NCI-H2171 (cell line): ENCODE results near the gene HSPA2.

Experiments used
- DNase-seq: peaks from one replicate; lab custom pipeline; 2025; lab: John Stamatoyannopoulos, UW

HSPA2 gene

DNA sequence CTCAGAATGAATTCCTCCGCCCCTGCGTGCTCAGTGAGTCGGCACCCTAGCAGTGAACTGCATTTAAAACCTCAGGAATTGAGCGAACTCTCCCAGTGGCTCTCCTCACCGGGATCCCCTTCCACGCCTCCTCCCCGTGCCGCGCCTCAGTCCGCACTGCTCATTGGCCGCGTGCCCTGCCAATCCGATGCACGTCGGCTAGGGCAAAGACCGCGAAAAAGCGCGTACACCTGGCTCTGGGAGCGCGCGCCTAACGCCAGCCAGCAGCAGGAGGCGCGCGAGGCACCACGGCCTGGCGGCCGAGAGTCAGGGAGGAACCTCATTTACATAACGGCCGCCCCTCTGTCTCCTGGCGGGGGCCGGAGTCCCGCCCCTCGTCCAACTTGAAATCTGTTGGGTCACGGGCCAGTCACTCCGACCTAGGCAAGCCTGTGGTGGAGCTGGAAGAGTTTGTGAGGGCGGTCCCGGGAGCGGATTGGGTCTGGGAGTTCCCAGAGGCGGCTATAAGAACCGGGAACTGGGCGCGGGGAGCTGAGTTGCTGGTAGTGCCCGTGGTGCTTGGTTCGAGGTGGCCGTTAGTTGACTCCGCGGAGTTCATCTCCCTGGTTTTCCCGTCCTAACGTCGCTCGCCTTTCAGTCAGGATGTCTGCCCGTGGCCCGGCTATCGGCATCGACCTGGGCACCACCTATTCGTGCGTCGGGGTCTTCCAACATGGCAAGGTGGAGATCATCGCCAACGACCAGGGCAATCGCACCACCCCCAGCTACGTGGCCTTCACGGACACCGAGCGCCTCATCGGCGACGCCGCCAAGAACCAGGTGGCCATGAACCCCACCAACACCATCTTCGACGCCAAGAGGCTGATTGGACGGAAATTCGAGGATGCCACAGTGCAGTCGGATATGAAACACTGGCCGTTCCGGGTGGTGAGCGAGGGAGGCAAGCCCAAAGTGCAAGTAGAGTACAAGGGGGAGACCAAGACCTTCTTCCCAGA, at the start of gene HSPA2:
TSS of gene HSPA2 (plus strand) at position 534 of the 995 bp plus-strand sequence. CDS start at position 643, 109 bp downstream.
- DNase-seq: peak; percentile 86

DNA sequence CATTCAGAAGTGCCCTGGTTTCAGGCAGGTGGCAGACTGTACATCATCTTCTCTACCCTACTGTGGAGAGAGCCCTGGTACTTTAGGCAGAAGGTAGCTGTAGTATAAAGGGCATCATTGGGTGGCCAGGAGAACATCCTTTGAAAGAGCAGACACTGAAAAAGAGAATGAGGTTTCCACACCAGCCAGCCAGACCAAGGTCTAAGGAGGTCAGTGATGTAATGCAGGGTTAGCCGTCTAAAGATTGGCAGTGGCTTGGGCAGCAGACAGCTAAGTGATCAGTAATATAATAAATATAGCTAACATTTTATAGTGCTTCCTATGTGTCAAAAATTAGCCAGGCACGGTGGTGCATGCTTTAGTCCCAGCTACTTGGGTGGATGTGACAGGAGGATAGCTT, 48.9 kb upstream of the HSPA2 start:
- DNase-seq: no peak

DNA sequence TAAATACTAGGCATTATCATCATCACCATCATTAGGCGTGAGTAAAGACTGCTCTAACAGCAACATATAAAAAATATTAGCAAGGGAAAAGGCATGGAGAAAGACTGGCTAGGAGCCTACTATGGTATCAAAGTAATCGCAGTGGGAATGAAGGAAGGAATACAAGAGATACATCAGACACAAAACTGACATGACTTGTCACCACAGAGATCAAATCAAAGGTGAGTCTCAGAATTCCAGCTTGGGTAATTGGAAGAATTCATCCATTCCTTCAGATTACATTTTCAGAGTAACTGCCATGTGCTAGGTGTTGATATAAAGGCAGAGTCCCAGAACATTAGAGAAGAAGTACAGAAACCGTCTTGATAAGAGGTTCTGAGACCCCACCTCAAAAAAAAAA, 47.1 kb upstream of the HSPA2 start:
- no peak for DNase-seq

DNA sequence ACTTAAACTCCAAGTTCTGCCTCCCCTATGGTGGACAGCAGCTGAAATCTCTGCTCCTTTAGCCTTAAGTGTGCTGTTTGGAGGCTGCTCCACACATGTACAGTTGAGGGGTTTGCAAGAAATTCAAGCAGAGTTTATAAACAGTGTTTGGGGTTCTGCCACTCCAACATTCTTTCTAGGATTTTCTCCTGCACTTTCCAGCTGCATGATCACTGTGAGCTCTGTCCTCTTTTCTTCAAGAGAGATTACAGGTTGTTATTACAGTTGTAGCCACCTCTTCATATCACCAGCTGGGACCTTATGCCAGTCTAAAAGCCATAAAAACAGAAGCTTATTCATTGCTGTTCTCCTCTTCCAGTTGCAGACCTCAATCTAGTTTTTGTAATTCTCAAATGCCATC, 45.3 kb upstream of the HSPA2 start:
- no peak for DNase-seq

DNA sequence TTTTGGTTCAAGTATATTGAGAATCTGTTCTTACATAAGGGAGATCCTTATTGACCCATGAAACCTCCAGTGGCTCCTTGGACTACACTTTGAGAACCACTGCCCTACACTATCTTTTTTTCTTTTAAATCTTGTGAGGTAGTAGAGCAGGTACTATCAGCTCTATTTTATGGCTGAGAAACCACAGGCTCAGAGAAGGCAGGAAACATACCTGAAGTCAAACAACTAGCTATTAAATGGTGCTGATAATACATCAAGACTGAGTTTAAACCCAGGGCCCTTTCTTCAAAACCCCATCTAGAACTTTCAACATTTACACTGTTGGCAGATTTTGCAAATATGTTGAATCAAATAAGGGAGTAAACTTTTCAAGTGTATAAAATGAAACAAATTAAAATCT, 43.8 kb upstream of the HSPA2 start:
- DNase-seq: no peak

DNA sequence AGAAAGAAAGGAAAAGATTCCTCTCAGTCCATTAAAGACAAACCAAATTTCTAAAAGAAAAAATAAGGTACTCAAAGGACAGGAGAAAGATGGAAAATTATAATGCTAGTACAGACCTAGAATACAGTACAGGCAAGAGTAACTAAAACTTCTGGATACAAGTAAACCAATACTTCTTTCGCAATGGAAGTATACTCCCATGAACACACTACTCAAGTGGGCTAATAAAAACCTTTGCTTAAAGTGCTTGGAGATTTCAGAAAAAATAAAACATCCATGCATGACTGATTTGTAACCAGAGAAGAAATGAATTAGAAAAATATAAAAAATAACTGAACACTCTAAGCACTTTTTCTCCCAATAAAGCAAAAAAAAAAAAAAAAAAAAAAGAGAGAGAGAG, 40.5 kb upstream of the HSPA2 start:
- no peak for DNase-seq

DNA sequence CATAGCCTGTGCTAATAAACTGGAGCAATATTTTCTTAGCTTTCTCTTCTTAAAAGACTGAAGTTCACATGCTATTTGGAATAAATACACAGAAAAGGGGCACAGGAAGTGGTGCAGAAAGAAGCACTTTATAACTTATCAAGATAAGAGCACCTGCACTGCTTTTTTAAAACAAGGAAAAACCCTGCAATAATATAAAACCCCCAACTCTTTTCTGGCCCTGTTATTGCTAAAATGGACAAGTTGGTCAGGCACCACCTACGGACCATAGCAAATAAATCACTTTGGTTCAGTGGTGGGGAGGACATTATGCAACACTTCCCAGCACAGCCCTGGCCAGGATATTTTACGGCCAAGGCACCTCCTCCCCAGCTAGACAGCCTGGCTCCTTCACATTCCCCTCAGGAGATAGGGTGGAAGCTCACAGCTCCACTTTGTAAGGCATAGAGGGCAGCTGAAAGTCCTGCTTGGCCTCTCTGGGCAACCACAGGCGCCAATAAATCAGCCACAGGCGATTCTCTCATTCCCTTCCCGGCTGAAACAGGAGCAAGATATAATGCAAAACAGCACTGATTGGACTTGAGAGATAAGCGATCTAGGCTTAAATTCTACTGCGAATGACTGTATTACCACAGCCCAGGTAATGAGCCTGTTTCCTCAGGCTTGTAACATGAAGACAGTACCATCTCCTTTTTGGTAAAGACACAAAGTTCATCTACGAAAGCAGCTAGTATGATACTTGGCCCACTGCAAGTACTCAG, 39.0 kb upstream of the HSPA2 start:
- DNase-seq: no peak

DNA sequence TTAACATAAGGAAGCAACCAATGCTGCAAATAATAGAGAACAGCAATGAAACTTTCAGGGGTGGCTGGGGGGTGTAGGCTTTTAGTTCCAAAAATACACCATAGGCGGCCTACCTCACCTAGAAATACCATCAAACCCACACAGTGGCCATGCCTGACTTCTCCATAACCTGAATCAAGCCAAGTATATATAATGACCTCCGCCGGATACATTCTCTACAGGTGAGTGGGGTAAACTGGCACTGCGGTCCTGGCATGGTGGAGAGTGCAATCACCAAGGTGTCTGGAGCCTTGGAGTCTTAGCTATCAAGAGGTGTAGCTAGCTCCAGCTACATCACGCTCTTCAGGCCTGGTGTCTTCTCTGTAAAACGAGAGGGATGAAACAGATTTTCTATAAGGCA, 38.1 kb upstream of the HSPA2 start:
- no peak for DNase-seq

DNA sequence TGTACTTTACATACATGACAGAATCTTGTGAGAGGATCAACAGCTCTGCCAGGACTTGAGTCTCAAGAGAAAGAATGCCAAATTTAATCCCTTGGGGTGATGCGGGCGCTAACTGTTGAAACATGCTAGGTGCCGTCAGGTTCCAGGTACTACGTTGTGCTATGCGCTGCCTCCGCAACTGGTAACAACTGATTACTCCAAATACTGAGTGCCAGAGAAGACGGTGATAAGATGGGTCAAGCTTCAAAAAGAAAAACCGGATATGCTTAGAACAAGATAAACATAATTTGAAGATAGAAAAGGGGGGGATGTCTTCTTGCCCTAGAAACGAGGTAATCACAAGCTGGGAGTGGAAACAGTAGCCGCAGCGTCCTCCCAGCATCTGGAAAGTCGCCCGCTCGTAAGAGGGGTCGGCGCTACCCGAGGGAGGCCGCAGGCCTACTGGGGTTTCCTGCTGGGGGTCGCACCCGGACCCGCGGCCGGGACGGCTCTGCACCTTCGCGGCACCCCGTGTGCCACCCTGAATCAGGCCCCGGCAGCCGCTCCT, 37.6 kb upstream of the HSPA2 start:
- DNase-seq: peak; percentile 28

DNA sequence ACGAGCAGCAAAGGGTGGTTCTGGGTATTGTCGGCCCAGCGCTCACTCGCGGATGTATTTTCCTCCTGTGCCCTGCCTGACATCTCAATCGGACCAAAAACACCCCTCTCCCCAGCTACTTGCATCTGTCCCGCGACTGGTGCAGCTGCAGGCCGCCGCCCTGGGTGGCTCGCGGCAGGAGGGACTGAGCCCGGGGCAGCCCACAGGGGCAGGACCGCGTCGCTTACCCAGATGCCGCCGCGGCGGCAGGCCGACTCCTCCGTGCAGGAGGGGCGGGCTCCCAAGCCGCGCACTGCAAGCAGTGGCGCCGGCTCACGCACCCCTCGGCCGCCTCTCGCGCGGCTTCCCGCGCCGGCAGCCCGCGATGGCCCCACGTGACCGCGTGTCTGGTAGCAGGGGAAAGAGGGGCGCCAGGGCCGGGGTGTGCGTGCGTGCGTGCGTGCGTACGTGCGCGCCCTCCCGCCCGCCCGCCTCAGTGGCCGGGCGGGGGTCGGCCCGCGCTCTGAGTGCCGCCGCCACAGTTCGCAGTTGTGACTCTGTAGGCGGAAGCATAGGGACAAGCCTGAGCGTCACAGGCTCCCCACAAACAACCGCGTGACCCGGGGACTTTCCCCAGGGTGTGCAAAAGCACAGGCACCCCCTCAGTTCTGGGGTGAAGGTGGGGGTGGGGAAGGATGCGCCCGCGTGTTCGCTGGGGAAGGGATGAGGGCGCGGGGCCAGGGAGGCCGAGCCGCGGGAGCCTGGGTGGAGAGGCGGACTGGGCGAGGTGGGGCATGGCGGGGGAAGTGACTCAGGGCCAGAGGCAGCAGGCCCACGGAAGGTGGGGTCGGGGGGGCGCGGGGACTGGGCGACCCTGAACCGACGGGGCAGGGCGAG, 36.9 kb upstream of the HSPA2 start, which contains the start of gene ZBTB25:
TSS of gene ZBTB25 (minus strand) at position 405 of the 876 bp plus-strand sequence. CDS start 13,305 bp downstream, outside the sequence.
- DNase-seq: peak; percentile 95

DNA sequence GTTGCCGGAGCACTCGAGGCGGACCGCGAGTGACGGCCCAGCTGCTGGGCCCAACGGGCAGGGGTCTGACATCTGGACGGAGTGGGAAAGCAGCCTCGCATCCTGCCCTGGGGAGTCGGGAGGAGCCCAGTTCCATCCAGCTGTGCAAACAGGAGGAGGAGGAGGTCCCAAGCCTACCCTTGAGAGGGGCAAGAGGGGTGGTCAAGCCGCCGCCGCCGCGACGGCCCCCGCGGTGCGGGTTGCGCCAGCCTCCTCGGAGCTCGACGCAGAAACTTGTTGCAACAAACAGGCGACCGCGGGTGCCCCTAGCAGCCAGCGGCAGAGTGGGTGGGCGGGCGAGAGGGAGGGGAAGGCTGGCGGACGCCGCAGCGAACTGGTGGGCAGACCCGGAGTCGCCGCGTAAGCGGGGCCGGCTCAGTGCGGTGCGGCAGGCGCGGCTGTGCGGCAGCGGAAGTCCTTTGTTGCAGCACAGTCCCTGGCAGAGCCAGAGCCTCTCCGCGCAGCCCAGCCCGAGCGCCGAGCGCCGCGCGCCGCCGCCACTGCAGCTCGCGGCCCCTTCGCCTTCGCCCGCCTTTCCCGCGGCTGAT, 36.1 kb upstream of the HSPA2 start, which contains the start of gene ZBTB1:
TSS of gene ZBTB1 (plus strand) at position 461 of the 587 bp plus-strand sequence. CDS start 16,735 bp downstream, outside the sequence.
- DNase-seq: peak; percentile 79

DNA sequence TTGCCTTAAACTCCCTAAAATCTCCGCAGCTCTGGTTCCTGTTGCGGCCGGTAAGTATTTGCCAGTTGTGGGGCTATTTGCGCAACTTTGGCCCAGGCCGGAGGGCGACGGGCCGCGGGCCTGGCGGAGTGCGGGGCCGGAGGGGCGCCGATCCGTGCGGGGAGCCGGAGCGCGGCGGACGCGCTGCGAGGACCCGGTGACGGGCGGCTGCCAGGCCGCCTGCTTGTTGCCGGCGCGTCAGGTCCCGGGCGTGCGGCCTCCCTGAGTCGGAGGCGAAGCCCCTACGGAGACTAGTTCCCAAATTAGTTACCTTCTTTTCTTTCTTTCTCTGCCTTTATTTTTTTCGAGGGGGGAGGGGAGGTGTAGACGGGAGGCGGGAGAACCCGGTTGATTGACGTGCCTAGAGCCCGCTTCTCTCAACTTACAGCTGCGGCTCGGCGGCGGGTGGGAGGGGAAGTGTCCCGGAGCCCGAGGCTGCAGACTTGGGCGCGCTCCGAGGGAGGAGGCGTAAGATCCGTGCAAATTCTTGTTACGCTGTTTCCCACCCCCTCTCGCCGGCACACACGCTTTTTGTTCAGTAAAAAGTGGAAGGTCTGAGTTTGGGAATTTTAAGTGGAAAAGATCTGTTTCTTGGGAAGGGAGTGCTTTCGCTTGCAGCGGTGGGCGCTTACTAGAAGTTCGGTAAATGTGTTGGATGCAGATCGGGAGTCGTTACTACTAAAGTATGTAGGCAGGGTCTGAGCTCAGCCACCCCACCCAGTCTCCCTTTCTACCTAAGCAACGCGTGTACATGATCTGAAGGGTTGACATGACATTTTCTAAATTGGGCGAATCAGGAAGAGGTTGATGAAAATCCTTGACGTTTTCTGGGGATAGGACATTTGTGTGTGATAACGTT, 35.4 kb upstream of the HSPA2 start:
- peak; percentile 94 for DNase-seq

DNA sequence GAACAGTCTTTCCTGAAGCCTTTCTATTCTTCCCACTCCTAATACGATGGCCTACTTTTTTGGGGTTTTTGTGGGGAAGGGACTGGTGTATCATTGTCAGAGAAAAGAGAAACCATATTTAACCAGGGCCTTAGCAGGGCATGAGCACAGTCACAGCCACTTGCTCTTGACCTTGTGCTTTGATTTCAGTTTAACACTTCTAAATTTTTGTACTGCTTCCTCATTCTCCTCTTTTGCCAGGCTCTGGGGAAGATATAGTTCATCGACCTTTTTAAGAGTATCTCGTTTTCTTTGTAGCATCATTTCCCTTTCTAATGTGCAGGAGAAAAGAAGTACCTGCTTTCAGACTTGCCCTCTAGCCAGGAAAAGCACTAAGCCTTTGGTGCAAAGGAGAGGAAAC, 33.8 kb upstream of the HSPA2 start:
- no peak for DNase-seq

DNA sequence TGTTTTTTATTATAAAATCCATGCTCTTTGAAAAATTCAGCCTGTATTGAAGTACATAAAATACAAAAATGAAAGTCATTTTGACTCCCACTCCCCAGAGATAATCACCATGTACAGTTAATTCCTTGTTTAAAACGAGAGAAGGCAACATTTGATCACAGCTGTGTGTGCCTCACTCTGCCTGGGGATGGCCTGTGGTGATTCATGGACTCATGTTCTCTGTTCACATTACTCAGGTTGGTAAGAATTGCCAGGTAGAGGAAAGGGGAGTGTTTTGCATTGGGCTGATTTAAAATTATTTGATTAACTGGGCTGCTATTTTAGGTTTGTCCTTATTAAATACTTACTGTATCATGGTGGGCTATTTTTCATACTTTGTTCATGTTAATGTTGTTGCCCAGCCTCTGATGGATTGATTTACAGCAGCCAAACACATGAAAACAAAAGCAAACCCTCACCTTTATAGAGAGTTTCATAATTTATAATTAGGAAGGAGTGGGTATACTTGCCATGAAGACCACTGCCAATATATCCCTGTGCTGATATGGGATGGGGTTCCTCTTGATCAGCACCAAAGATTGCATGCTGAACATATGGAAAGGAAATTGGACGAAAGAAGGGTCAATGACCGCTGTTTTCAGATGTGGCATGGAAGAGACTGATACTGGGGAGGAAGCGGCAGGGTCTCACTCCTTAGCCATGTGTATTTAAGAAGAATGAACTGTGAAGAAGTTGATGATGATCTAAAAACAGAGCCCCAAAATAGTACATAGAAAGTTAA, 33.0 kb upstream of the HSPA2 start:
- DNase-seq: no peak

DNA sequence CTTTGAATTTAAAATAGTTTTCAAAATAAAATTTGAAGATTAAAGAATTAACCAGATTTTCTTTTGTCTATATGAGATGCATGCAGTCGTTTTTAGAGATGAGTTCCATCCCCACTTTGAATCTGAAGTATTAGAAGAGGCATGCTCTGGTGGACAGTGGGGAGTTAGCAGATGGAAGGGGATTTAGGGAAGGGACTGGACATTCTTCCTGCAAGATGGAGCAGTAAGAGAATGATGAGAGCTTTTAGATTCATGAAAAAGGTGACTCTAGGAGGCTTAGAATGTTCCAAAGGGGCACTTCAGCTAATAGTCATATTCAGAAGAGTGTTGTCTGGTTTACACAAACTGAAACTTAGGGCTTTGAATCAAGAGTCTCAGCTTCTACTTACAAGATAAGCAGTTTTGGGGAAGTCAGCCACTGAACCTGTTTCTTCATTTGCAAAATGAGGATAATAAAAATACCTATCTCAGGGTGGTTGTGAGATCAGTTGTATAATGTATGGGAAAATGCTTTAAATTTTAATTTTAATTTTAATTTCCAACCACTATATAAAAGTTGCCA, 32.2 kb upstream of the HSPA2 start:
- DNase-seq: no peak

DNA sequence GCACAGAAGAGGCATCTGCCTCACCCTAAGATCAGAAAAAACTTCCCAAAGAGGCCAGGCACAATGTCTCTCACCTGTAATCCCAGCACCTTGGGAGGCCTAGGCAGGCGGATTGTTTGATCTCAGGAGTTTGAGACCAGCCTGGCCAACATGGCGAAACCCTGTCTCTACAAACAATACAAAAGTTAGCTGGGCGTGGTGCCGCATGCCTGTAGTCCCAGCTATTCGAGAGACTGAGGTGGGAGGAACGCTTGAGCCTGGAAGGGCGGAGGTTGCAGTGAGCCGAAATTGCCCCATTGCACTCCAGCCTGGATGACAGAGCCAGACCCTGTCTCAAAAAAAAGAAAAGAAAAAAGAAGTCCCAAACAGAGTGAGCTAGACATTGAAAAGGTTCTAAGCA, 31.5 kb upstream of the HSPA2 start:
- no peak for DNase-seq

DNA sequence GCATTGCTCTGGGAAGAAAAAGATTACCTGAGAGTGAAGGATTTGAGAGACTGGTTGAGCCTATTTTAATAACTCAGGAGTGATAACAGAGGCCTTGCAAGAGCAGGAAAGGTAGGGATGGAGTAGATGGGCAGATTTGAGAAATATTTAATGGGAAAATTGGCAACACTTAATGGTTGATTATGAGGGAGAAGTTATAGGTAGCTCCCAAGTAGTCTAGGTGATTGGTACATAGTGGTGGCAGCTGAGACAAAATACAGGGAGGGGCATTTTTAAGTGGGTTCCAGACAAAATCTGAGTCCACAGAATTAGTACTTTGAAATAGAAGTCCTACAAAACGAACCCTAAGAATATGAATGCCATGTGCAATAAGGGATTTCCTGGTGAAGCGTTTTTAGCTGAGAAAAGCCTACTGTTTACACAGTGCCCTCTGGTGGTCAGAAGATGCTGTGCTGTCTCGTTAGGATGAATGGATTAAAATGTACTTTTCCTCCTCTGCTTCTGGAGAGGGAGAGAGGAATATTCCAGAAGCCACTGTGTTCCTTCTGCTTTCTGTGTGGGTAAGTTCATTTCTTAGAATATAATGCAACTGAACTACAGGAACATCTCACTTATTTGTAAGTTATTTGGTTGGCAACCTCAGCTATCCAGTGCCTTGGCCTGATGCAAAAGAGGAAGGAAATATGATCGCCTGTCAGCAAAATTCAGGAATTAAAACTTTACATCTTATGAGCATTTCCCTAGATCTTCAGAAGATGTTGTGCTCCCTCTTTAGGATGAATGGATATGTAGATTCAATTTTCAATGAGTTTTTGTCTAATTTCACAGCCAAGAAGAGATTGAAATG, 29.5 kb upstream of the HSPA2 start:
- peak; percentile 56 for DNase-seq

DNA sequence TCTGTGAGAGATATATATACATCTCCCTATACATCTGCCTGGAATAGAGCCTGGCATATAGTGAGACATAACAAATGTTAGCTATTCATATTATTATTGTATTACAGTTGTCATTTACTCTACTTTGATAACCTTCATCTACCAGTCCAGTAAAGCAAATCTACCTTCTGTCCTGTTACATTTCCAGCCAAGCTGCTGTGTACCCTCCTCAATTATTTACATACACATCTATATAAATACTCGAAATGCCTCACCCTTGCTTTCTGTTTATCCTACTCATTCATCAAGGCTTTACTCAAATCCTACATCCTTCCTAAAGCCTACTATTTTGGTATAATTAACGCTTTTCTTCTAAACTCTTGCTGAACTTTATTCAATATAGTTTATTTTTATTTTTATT, 27.3 kb upstream of the HSPA2 start:
- no peak for DNase-seq
